Activated CD8-positive, alpha-beta memory T cell treated with anti-CD3 and anti-CD28 coated beads, Interleukin-2, amount 50 U/mL, for 48 hours (primary cell): Measurements from ENCODE around the gene SPATA32.

Experiments
- DNase-seq: peaks from one replicate; pipeline ENCODE4 v3.0.0-alpha.2; 2020

Gene SPATA32

GRCh38 chr17:45293413-45294211 is 31.7 kb upstream of the SPATA32 start:
- no peak for DNase-seq

- DNase-seq: no peak
These were observed 31.0 kb upstream of the SPATA32 start for GRCh38 chr17:45292696-45293412.

DNA sequence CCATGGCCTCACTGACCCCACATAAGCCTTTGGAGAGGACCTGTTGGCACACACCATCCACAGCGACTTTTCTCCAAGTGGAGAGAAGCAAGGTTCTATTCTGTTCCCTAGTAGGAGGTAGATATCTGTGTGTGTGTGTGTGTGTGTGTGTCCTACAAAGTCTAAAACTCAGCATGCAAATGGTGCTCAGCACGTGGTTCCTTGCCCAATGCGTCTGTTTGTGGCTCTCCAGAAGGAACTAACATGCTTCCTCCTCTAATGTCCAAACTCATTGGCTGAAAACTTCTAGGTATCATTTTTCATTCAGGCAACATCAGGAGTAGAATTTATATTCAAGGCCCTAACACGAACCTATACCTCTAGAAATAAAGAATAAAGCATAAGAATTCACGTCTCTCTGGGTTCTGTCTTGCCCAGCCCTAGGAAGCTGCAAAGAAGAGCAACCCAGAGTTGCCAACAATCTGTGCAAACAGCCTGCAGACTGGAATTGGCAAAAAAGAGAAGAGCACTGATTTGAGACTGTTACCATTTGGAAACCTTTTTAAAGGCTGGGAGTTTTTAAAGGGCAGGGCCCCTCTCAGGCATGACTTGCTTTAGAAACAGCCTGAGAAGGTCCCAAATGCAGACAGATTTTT is 29.4 kb upstream of the SPATA32 start:
- DNase-seq: no peak

DNA sequence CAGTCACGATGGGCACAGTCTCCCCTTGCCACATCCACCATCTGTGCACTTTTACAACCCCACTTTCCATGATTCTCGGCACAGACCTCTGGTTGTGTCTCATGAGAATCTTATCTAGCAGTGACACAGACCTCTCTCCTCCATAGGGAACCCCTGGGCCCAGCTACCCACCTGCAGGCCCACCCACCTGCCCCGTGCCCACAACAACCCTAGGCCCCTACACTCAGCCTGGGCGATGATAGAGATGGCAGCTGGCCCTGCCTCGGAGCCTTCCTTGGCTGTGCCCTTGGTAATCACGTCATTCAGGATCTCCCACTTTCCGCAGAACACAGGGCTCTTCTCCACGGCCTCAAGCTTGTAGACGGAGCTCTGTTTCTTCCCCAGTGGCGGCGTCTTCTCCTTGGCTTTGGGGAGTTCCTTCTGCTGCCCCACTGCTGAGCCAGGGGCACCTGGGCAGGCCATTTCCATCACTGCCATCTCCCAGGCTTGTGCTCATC is 28.4 kb upstream of the SPATA32 start:
- DNase-seq: no peak

GRCh38 chr17:45289301-45290268 is 27.7 kb upstream of the SPATA32 start:
- no peak for DNase-seq

DNA sequence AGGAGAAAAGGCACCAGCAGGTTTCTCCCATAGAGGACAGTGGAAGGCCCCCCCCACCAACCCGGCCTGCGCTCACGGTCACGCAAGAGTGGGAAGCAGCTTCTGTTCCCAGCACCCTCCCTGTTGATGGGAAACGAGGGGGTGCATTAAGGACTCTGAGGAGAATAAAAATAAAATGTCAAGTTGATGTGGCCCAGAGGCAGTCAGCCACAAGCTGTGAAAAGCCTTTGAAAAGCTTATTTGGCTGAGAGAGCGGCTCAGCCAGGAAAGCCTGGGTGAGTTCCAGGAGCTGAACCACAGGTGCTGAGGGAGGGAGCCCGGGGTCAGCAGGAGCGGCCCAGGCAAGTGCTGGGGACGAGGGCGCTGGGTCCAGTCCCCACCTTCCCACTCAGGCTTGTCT is 26.9 kb upstream of the SPATA32 start:
- DNase-seq: no peak

- DNase-seq: no peak
These were observed 25.9 kb upstream of the SPATA32 start for GRCh38 chr17:45287526-45288500.

DNA sequence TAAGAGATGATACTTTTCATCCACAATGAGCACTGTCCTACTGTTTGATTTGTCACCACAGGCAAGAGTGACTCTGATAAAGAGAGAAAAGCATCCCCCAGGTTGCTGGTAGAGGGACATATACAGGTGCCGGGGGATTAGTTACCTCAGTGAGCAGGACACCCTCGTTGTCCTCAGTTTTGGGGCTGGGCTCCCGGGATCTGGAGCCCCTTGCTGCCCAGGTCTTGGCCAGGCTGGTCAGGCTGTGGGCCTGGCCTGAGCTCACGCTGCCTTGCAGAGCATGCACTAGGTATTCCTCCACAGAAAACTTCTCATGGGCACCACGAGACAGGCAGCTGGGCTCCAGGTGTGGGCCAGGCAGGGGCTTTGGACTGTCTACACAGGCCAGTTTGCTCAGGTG is 24.4 kb upstream of the SPATA32 start:
- DNase-seq: no peak

GRCh38 chr17:45284176-45285140 is 22.6 kb upstream of the SPATA32 start:
- DNase-seq: no peak

GRCh38 chr17:45283711-45284110 is 21.8 kb upstream of the SPATA32 start:
- DNase-seq: no peak

GRCh38 chr17:45282683-45283644 is 21.1 kb upstream of the SPATA32 start:
- no peak for DNase-seq

GRCh38 chr17:45279898-45280297 is 18.0 kb upstream of the SPATA32 start:
- no peak for DNase-seq

GRCh38 chr17:45277992-45278391 is 16.1 kb upstream of the SPATA32 start:
- DNase-seq: no peak

- peak; percentile 92 for DNase-seq
These were observed 15.4 kb upstream of the SPATA32 start for GRCh38 chr17:45277216-45277849.

DNA sequence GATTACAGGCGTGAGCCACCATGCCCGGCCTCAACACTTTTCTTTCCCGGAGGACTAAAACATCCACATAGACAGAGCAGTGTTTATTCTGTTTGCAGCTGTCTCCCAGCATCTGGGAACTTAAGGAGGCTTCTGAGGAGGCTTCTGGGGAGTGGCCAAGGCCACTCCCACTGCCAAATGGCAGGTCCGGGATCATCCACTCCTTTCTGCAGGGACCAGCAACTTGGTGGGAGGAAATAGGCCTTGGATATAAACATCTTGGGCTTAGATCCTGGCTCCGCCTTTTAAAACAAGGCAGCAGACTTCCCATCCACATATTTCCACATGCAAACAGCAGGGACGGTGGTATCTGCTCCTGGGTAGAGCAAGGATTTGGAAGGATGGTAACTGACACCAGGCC is 14.1 kb upstream of the SPATA32 start:
- DNase-seq: no peak

GRCh38 chr17:45274033-45274432 is 12.1 kb upstream of the SPATA32 start:
- DNase-seq: no peak

DNA sequence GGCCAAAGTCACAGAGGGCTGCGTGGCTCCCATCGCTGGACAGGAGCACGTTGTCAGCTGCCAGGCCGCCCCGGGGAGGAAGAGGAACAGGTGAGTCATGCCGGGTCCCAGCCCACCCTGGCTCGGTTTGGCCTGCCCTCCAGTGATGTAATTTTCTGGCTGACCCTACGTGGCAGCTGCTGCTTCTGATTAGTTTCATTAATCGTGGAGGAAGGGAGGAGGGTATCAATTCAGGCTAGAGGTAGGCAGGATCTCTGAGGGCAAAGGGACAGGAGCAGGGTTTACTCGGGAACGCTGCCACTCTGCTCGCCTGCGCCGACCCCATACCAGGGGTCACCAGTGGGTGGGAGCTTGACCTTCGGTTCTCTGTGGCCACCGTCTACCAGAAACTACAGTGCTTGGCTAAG is 11.7 kb upstream of the SPATA32 start:
- DNase-seq: no peak

- DNase-seq: no peak
These were observed 9.7 kb upstream of the SPATA32 start for GRCh38 chr17:45271603-45272002.
